ELF-1 (cell line): ENCODE measurements around the gene GNAI1.

Experiments used
- DNase-seq: peaks from one replicate; pipeline ENCODE4 v3.0.0-alpha.2; 2016; ENCODE audit warnings: low read depth, low spot score

The GNAI1 gene

GRCh38 chr7:80132594-80132993, 2.0 kb upstream of the GNAI1 start:
- DNase-seq = no peak

GRCh38 chr7:80133361-80134114, 1.1 kb upstream of the GNAI1 start:
- no peak for DNase-seq

GRCh38 chr7:80134115-80134535, 506 bp upstream of the GNAI1 start:
- DNase-seq = no peak

GRCh38 chr7:80135309-80136104, 876 bp downstream of the GNAI1 start:
- peak; percentile 44 for DNase-seq

GRCh38 chr7:80136261-80137055, 1.8 kb downstream of the GNAI1 start:
- no peak for DNase-seq

- DNase-seq = no peak
Observed at GRCh38 chr7:80137410-80137809, 2.8 kb downstream of the GNAI1 start.

GRCh38 chr7:80139236-80139635, 4.6 kb downstream of the GNAI1 start:
- DNase-seq = no peak

GRCh38 chr7:80140388-80140787, 5.8 kb downstream of the GNAI1 start:
- DNase-seq = no peak

GRCh38 chr7:80141376-80141775, 6.7 kb downstream of the GNAI1 start:
- no peak for DNase-seq

- DNase-seq = no peak
Observed at GRCh38 chr7:80142853-80143580, 8.4 kb downstream of the GNAI1 start.

GRCh38 chr7:80145780-80146422, 11.3 kb downstream of the GNAI1 start:
- DNase-seq = peak; percentile 54

- no peak for DNase-seq
Observed at GRCh38 chr7:80146545-80147182, 12.0 kb downstream of the GNAI1 start.

- DNase-seq = no peak
Observed at GRCh38 chr7:80147543-80148391, 13.1 kb downstream of the GNAI1 start.

- DNase-seq = no peak
Observed at GRCh38 chr7:80150611-80151273, 16.1 kb downstream of the GNAI1 start.

GRCh38 chr7:80151274-80151665, 16.6 kb downstream of the GNAI1 start:
- DNase-seq = no peak

- DNase-seq = no peak
Observed at GRCh38 chr7:80153446-80153845, 18.8 kb downstream of the GNAI1 start.

GRCh38 chr7:80154656-80155333, 20.2 kb downstream of the GNAI1 start:
- DNase-seq = no peak

- DNase-seq = no peak
Observed at GRCh38 chr7:80155374-80155773, 20.7 kb downstream of the GNAI1 start.
